HCT116 (cell line): ENCODE measurements around the gene MIDN. TPM values are rescaled to one million over a fixed set of nuclear protein-coding genes. Genes with fewer than 3 reads are reported as not detected.
"Not testable (repeated sequence)": the region's sequence is repeated elsewhere in the genome, so short reads cannot be mapped to it uniquely, and the experiment has no call there.

Source experiments
- ATAC-seq: fragments of 200-7000 bp; cut with Tn5 transposase; 2 replicates; pipeline ENCODE4 v1.9.1; 2020; ENCODE audit warnings: mild to moderate bottlenecking, moderate library complexity
- BruUV-seq: library from RNA; stranded (reverse); fragments of 400-500 nt; replicated peaks from 2 replicates; lab custom pipeline; 2021; lab: Mats Ljungman, UMichigan
- CTCF ChIA-PET: fragments of 300-600 bp; sonication (Branson Sonifier 250); formaldehyde crosslinking; loops from one replicate; lab custom pipeline; 2021; ENCODE audit warnings: antibody characterized with exemption; lab: Charles Lee
- POLR2A ChIA-PET: fragments of 300-600, 350-600 bp; sonication (Branson Sonifier 250); formaldehyde crosslinking; loops from one replicate; lab custom pipeline; 2021; ENCODE audit warnings: antibody characterized with exemption; lab: Charles Lee
- RAD21 ChIA-PET, 2 experiments: fragments of 300-600 bp; sonication (Branson Sonifier 250); formaldehyde crosslinking; loops; one replicate each; lab custom pipeline; 2023; ENCODE audit warnings: low total read pairs in 2 of 2; ENCODE audit not compliant: uncharacterized antibody in 2 of 2, unreplicated experiment in 2 of 2, low non-redundant PET in 1 of 2; lab: Charles Lee
- DNase-seq: peaks from one replicate; pipeline ENCODE4 v3.0.0-alpha.2; 2010; ENCODE audit warnings: low read depth, low spot score
- H2AFZ ChIP-seq: fragments of 200-600 bp; shearing (Covaris generic), sonication (generic); 2 replicates; pipeline ENCODE4 v1.6.1; 2017; ENCODE audit warnings: low read depth, mixed run types, mixed read lengths, antibody characterized with exemption, low read length; ENCODE audit not compliant: poor library complexity, severe bottlenecking
- H3K27ac ChIP-seq: 2 replicates; pipeline ENCODE4 v1.5.1; 2012; ENCODE audit warnings: low read depth, low read length
- H3K27me3 ChIP-seq: fragments of 200-600 bp; sonication (generic); 2 replicates; pipeline ENCODE4 v1.6.1; 2016; ENCODE audit warnings: mixed run types, low read length, mixed read lengths; ENCODE audit not compliant: insufficient read depth
- H3K36me3 ChIP-seq, 2 experiments: fragments of 200-500 bp in 1 of 2; fragments of 200-600 bp in 1 of 2; sonication (Bioruptor generic) in 1 of 2; sonication (generic) in 1 of 2; 2 replicates each; pipeline versions ENCODE4 v1.5.1 to v1.6.1; 2014 to 2016; ENCODE audit warnings: low read length in 2 of 2, inconsistent platforms in 1 of 2, mixed read lengths in 1 of 2, mixed run types in 1 of 2; ENCODE audit not compliant: insufficient read depth in 2 of 2, control insufficient read depth in 1 of 2
- H3K4me1 ChIP-seq, 2 experiments: fragments of 200-600 bp in 1 of 2; sonication (generic) in 1 of 2; 2 replicates each; pipeline versions ENCODE4 v1.5.1 to v1.6.1; 2012 to 2017; ENCODE audit warnings: low read length in 2 of 2, inconsistent platforms in 1 of 2, mild to moderate bottlenecking in 1 of 2, mixed read lengths in 1 of 2, mixed run types in 1 of 2, moderate library complexity in 1 of 2; ENCODE audit not compliant: insufficient read depth in 2 of 2, control insufficient read depth in 1 of 2
- H3K4me2 ChIP-seq: fragments of 200-600 bp; sonication (generic); 2 replicates; pipeline ENCODE4 v1.6.1; 2017; ENCODE audit warnings: mixed run types, low read length, mixed read lengths
- H3K4me3 ChIP-seq, 2 experiments: fragments of 200-600 bp in 1 of 2; sonication (generic) in 1 of 2; replicated peaks in 1 of 2; 2 replicates each; pipeline ENCODE4 v1.5.1; 2011 to 2016; ENCODE audit warnings: low read length in 2 of 2, control low read depth in 1 of 2, low read depth in 1 of 2, mild to moderate bottlenecking in 1 of 2, mixed read lengths in 1 of 2, mixed run types in 1 of 2
- H3K79me2 ChIP-seq: fragments of 200-600 bp; sonication (generic); 2 replicates; pipeline ENCODE4 v1.6.1; 2017; ENCODE audit warnings: mild to moderate bottlenecking, mixed run types, low read length, moderate library complexity, mixed read lengths; ENCODE audit not compliant: insufficient read depth
- H3K9ac ChIP-seq: fragments of 200-600 bp; sonication (generic); 2 replicates; pipeline ENCODE4 v1.6.1; 2016; ENCODE audit warnings: low read length, mixed read lengths
- H3K9me2 ChIP-seq: fragments of 200-600 bp; sonication (generic), shearing (Covaris generic); 2 replicates; pipeline ENCODE4 v1.6.1; 2017; ENCODE audit warnings: mixed run types, mild to moderate bottlenecking, moderate library complexity; ENCODE audit not compliant: insufficient read depth
- H3K9me3 ChIP-seq, 2 experiments: fragments of 200-500 bp in 1 of 2; fragments of 200-600 bp in 1 of 2; sonication (Bioruptor generic) in 1 of 2; sonication (generic) in 1 of 2; 2 replicates each; pipeline ENCODE4 v1.6.1; 2014 to 2017; ENCODE audit warnings: low read length in 2 of 2, mixed read lengths in 2 of 2, inconsistent platforms in 1 of 2, low read depth in 1 of 2, mild to moderate bottlenecking in 1 of 2, mixed run types in 1 of 2, moderate library complexity in 1 of 2; ENCODE audit not compliant: control insufficient read depth in 1 of 2, insufficient read depth in 1 of 2
- H4K20me1 ChIP-seq: fragments of 200-600 bp; sonication (generic), shearing (Covaris generic); 2 replicates; pipeline ENCODE4 v1.6.1; 2017; ENCODE audit warnings: mixed run types, mild to moderate bottlenecking, moderate library complexity; ENCODE audit not compliant: insufficient read depth
- CBX3 ChIP-seq: IDR thresholded peaks from 2 replicates; pipeline ENCODE4 v1.6.1; 2012; ENCODE audit warnings: low read depth
- CEBPB ChIP-seq: IDR thresholded peaks from 2 replicates; pipeline ENCODE4 v1.6.1; 2012; ENCODE audit warnings: low read depth
- EGR1 ChIP-seq: IDR thresholded peaks from 2 replicates; pipeline ENCODE4 v1.6.1; 2012; ENCODE audit warnings: low read depth
- EZH2 ChIP-seq: fragments of 200-600 bp; sonication (generic); IDR thresholded peaks from 2 replicates; pipeline ENCODE4 v1.6.1; 2017; ENCODE audit warnings: antibody characterized with exemption, mixed run types
- FOSL1 ChIP-seq: IDR thresholded peaks from 2 replicates; pipeline ENCODE4 v1.6.1; 2012; ENCODE audit warnings: low read depth
- JUND ChIP-seq: IDR thresholded peaks from 2 replicates; pipeline ENCODE4 v1.6.1; 2012
- MAX ChIP-seq: IDR thresholded peaks from 2 replicates; pipeline ENCODE4 v1.6.1; 2012
- POLR2AphosphoS5 ChIP-seq: IDR thresholded peaks from 2 replicates; pipeline ENCODE4 v1.6.1; 2011; ENCODE audit warnings: mild to moderate bottlenecking, low read depth, low read length, moderate library complexity
- RAD21 ChIP-seq: IDR thresholded peaks from 2 replicates; pipeline ENCODE4 v1.6.1; 2012; ENCODE audit warnings: low read depth, mild to moderate bottlenecking
- SP1 ChIP-seq: IDR thresholded peaks from 2 replicates; pipeline ENCODE4 v1.6.1; 2012; ENCODE audit warnings: low read depth
- TCF7L2 ChIP-seq: IDR thresholded peaks from 2 replicates; pipeline ENCODE4 v1.7.0; 2011; ENCODE audit warnings: borderline replicate concordance, inconsistent platforms; ENCODE audit not compliant: insufficient read depth, insufficient read length; ENCODE audit errors: extremely low read depth
- YY1 ChIP-seq: IDR thresholded peaks from 2 replicates; pipeline ENCODE4 v1.6.1; 2011; ENCODE audit warnings: low read length, low read depth, moderate library complexity, mild to moderate bottlenecking; ENCODE audit not compliant: insufficient replicate concordance; ENCODE audit errors: extremely low read depth
- ZBTB33 ChIP-seq: IDR thresholded peaks from 2 replicates; pipeline ENCODE4 v1.6.1; 2011; ENCODE audit warnings: mild to moderate bottlenecking, low read length, moderate library complexity; ENCODE audit not compliant: insufficient replicate concordance; ENCODE audit errors: extremely low read depth
- ZNF274 ChIP-seq: fragments of 200-500 bp; sonication (Bioruptor generic); IDR thresholded peaks from 2 replicates; pipeline ENCODE4 v1.6.1; 2014; ENCODE audit warnings: mild to moderate bottlenecking, low read depth, low read length, inconsistent platforms
- intact Hi-C: fragments of 100-400 bp; cut with micrococcal nuclease; formaldehyde crosslinking; loops from 2 replicates; pipeline ENCODE4 v1.10.0; 2022
- total RNA-seq: library from RNA; stranded (reverse); gene quantifications from one replicate; pipeline ENCODE4 v1.2.1, GENCODE V29; 2021; ENCODE audit not compliant: unreplicated experiment

MIDN gene
- total RNA-seq, 1 experiment from 2014 or later: 146 TPM

GRCh38 chr19:1199531-1199930 lies 48.9 kb upstream of the MIDN start:
- H3K4me3 ChIP-seq: no peak overlapping the region
- DNase-seq (no peak), ATAC-seq (no peak)
- no peaks in the 10 kb centered on the region for H3K27me3 ChIP-seq
- no peaks in the 10 kb centered on the region for H3K9me3 ChIP-seq
- no peak overlapping the region for H2AFZ ChIP-seq
- H3K36me3 ChIP-seq: no peaks in the 10 kb centered on the region
- H3K9ac ChIP-seq: no peak overlapping the region
- BruUV-seq: no TSS peak
- ChIA-PET RAD21 (no interaction called here), POLR2A (no interaction called here), CTCF (no interaction called here)
- H3K4me2 ChIP-seq: no peak overlapping the region
- no peaks in the 10 kb centered on the region for H3K79me2 ChIP-seq
- H4K20me1 ChIP-seq: no peaks in the 10 kb centered on the region
- peaks cover 7 to 11% of the 10 kb centered on the region in 2 experiments; a peak in 3 of 4 replicates for H3K4me1 ChIP-seq
- H3K9me2 ChIP-seq: no peaks in the 10 kb centered on the region
- intact Hi-C loops: no loop called here
- TF ChIP-seq POLR2AphosphoS5 (no peak), RAD21 (no peak), YY1 (no peak), FOSL1 (no peak), CEBPB (no peak), ZNF274 (no peak), EGR1 (no peak), CBX3 (no peak), SP1 (no peak), JUND (no peak), ZBTB33 (no peak), MAX (no peak), TCF7L2 (no peak), EZH2 (no peak)
- no peak overlapping the region for H3K27ac ChIP-seq

GRCh38 chr19:1200614-1201013 lies 47.8 kb upstream of the MIDN start:
- RAD21 ChIA-PET, CTCF ChIA-PET, H4K20me1 ChIP-seq: not testable (repeated sequence)

More at GRCh38 chr19:1200614-1201013, 47.8 kb upstream of the MIDN start:
- H3K27me3 ChIP-seq, H3K9me2 ChIP-seq, BruUV-seq, H3K4me3 ChIP-seq, H3K27ac ChIP-seq, intact Hi-C loops, ATAC-seq, H3K79me2 ChIP-seq, DNase-seq, H3K9ac ChIP-seq, H3K9me3 ChIP-seq, H3K4me2 ChIP-seq, H3K36me3 ChIP-seq, H2AFZ ChIP-seq, POLR2A ChIA-PET: not testable (repeated sequence)
- peaks cover 13 to 18% of the 10 kb centered on the region in 2 experiments for H3K4me1 ChIP-seq
